Neural progenitor cell (in vitro differentiated cells): ENCODE measurements around the gene C11orf98.

ENCODE experiments used
- EZH2 ChIP-seq: fragments of 200-600 bp; sonication (generic); IDR thresholded peaks from 2 replicates; pipeline ENCODE4 v1.6.1; 2017; ENCODE audit warnings: antibody characterized with exemption, mild to moderate bottlenecking, moderate library complexity
- EZH2phosphoT487 ChIP-seq: fragments of 200-600 bp; sonication (generic); IDR thresholded peaks from 2 replicates; pipeline ENCODE4 v1.6.1; 2017; ENCODE audit warnings: antibody characterized with exemption
- TF ChIP-seq, protein P1 (sequence below): fragments of 200-600 bp; sonication (generic); IDR thresholded peaks from 2 replicates; pipeline ENCODE4 v1.5.1; 2017; ENCODE audit warnings: antibody characterized with exemption, mild to moderate bottlenecking

DNA sequence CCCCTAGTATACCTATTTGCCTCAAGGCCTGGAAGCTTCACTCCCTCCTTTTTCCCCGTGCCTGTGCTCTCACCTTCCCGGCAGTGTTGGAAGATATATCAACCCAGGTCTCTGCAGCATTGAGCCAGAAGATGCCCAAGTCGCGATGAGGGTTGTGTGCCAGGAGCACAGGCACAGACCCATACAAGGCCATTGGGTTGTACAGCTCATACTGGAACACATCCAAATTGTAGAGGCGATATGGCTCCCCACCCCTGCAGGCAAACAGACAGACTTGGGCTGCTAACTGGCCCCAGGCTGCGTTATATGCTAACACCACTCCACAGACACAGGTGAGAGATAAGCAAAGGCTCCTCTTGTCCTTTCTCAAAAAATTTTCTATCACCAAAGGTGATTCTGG, 32.5 kb downstream of the C11orf98 start:
- TF ChIP-seq, protein P1, sequence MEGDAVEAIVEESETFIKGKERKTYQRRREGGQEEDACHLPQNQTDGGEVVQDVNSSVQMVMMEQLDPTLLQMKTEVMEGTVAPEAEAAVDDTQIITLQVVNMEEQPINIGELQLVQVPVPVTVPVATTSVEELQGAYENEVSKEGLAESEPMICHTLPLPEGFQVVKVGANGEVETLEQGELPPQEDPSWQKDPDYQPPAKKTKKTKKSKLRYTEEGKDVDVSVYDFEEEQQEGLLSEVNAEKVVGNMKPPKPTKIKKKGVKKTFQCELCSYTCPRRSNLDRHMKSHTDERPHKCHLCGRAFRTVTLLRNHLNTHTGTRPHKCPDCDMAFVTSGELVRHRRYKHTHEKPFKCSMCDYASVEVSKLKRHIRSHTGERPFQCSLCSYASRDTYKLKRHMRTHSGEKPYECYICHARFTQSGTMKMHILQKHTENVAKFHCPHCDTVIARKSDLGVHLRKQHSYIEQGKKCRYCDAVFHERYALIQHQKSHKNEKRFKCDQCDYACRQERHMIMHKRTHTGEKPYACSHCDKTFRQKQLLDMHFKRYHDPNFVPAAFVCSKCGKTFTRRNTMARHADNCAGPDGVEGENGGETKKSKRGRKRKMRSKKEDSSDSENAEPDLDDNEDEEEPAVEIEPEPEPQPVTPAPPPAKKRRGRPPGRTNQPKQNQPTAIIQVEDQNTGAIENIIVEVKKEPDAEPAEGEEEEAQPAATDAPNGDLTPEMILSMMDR: no peak
- TF ChIP-seq EZH2 (no peak), EZH2phosphoT487 (no peak)
